ENCODE measurements around the gene MCHR2.

GRCh38 chr6:99991955-99992354 is 2.1 kb downstream of the MCHR2 start:
- TF ChIP-seq CTCF (IDR thresholded peaks at IDR 0.05; ENCODE audit: insufficient read depth, low read length) (no peak), POLR2AphosphoS5 (IDR thresholded peaks at IDR 0.05; ENCODE audit: low read depth) (no peak), GABPA (IDR thresholded peaks at IDR 0.05; ENCODE audit: low read depth) (no peak), REST (IDR thresholded peaks at IDR 0.05; ENCODE audit: insufficient replicate concordance, low read depth) (no peak), SPI1 (IDR thresholded peaks at IDR 0.05; ENCODE audit: borderline replicate concordance, low read depth) (no peak)
